ENCODE results near the gene ARPC1B.

DNA sequence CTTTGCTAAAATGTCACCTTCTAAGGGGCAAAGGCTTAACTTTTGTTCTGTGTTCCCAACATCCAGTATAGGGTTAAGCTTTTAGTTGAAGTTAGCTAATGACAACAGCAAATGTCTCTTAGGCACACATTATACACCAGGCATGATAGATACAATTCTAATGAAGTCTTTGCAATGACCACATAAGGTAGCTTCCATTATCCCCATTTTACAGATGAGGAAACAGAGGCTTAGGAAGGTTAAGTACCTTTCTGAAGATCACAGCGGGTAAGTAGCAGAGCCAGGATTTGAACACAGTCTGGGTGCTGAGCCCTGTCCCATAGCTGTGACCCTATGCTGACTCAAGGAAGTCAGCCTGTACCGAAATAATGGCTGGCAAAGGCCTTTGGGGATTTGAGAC is 36.1 kb downstream of the ARPC1B start:
- no peak for TF ChIP-seq EZH2phosphoT487 (IDR thresholded peaks at IDR 0.05; ENCODE audit: borderline replicate concordance, low read length)
- TF ChIP-seq, protein P1, sequence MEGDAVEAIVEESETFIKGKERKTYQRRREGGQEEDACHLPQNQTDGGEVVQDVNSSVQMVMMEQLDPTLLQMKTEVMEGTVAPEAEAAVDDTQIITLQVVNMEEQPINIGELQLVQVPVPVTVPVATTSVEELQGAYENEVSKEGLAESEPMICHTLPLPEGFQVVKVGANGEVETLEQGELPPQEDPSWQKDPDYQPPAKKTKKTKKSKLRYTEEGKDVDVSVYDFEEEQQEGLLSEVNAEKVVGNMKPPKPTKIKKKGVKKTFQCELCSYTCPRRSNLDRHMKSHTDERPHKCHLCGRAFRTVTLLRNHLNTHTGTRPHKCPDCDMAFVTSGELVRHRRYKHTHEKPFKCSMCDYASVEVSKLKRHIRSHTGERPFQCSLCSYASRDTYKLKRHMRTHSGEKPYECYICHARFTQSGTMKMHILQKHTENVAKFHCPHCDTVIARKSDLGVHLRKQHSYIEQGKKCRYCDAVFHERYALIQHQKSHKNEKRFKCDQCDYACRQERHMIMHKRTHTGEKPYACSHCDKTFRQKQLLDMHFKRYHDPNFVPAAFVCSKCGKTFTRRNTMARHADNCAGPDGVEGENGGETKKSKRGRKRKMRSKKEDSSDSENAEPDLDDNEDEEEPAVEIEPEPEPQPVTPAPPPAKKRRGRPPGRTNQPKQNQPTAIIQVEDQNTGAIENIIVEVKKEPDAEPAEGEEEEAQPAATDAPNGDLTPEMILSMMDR (conservative IDR thresholded peaks at IDR 0.05; ENCODE audit: low read depth, low read length): no peak
- no peak for TF ChIP-seq EZH2 (IDR thresholded peaks at IDR 0.05; ENCODE audit: low read length, unreplicated experiment)
